GM12878 (cell line): ENCODE results near the gene LRRC8A. TPM values are rescaled to one million over a fixed set of nuclear protein-coding genes. Genes with fewer than 3 reads are reported as not detected.

Source experiments
- ATAC-seq: fragments of 200-7000 bp; cut with Tn5 transposase; 3 replicates; pipeline ENCODE4 v1.9.1; 2020; ENCODE audit warnings: mild to moderate bottlenecking, moderate library complexity
- BruUV-seq: library from RNA; stranded (reverse); fragments of 400-500 nt; replicated peaks from 2 replicates; lab custom pipeline; 2021; lab: Mats Ljungman, UMichigan
- CTCF ChIA-PET: fragments of 300-600 bp; sonication (Branson Sonifier 250); formaldehyde crosslinking; extraction: SDS; loops from one replicate; lab custom pipeline; 2021; ENCODE audit warnings: inconsistent platforms; lab: Yijun Ruan, JAX
- POLR2A ChIA-PET: fragments of 350-600 bp; formaldehyde crosslinking; extraction: SDS; loops from one replicate; lab custom pipeline; 2021; ENCODE audit warnings: inconsistent platforms; lab: Charles Lee
- RAD21 ChIA-PET: fragments of 300-600 bp; sonication (Branson Sonifier 250); formaldehyde crosslinking; loops from one replicate; lab custom pipeline; 2023; ENCODE audit warnings: antibody characterized with exemption; ENCODE audit not compliant: unreplicated experiment; lab: Charles Lee
- SMC1A ChIA-PET: fragments of 300-600 bp; sonication (Branson Sonifier 250); formaldehyde crosslinking; loops from one replicate; lab custom pipeline; 2023; ENCODE audit not compliant: unreplicated experiment, uncharacterized antibody; lab: Charles Lee
- DNase-seq: peaks from one replicate; pipeline ENCODE4 v3.0.0-alpha.2; 2011; ENCODE audit warnings: low read depth, low spot score
- FAIRE-seq: peaks from 3 replicates; lab custom pipeline; 2011; peaks lifted over from hg19 to GRCh38; lab: Jason Lieb, UNC
- H2AFZ ChIP-seq: 2 replicates; pipeline ENCODE4 v1.6.0; 2011; ENCODE audit warnings: low read depth, low read length, control low read depth; ENCODE audit not compliant: control insufficient read depth
- H3K27ac ChIP-seq: 2 replicates; pipeline ENCODE4 v1.5.1; 2011; ENCODE audit warnings: control low read depth; ENCODE audit not compliant: control insufficient read depth, insufficient read depth
- H3K27me3 ChIP-seq, 2 experiments: replicated peaks in 1 of 2; 2 replicates each; pipeline versions ENCODE4 v1.6.0 to v1.6.1; 2011; ENCODE audit warnings: low read length in 1 of 2; ENCODE audit not compliant: control insufficient read depth in 2 of 2, insufficient read depth in 2 of 2
- H3K36me3 ChIP-seq, 2 experiments: 2 replicates each; pipeline ENCODE4 v1.5.1; 2011; ENCODE audit warnings: low read length in 1 of 2; ENCODE audit not compliant: control insufficient read depth in 2 of 2, insufficient read depth in 2 of 2
- H3K4me1 ChIP-seq: 2 replicates; pipeline ENCODE4 v1.6.1; 2011; ENCODE audit warnings: mild to moderate bottlenecking, low read length, moderate library complexity, mixed read lengths; ENCODE audit not compliant: control insufficient read depth, insufficient read depth
- H3K4me2 ChIP-seq: 2 replicates; pipeline ENCODE4 v1.6.0; 2011; ENCODE audit warnings: control low read depth; ENCODE audit not compliant: control insufficient read depth, insufficient read depth
- H3K4me3 ChIP-seq: fragments of 200-600 bp; sonication (generic); 2 replicates; pipeline ENCODE4 v1.5.1; 2016
- H3K79me2 ChIP-seq: 2 replicates; pipeline ENCODE4 v1.6.0; 2011; ENCODE audit warnings: low read length; ENCODE audit not compliant: control insufficient read depth, insufficient read depth
- H3K9ac ChIP-seq: 2 replicates; pipeline ENCODE4 v1.8.0; 2011; ENCODE audit warnings: low read length, control low read depth, mixed read lengths; ENCODE audit not compliant: control insufficient read depth, insufficient read depth
- H3K9me3 ChIP-seq: replicated peaks from 3 replicates; pipeline ENCODE4 v1.5.1; 2011; ENCODE audit warnings: mild to moderate bottlenecking, low read length; ENCODE audit not compliant: control insufficient read depth, insufficient read depth
- H4K20me1 ChIP-seq: 2 replicates; pipeline ENCODE4 v1.6.0; 2011; ENCODE audit not compliant: control insufficient read depth, insufficient read depth
- ATF7 ChIP-seq: fragments of 450-650 bp; IDR thresholded peaks from 2 replicates; pipeline ENCODE4 v1.6.1; 2016; ENCODE audit warnings: low read depth, mild to moderate bottlenecking
- CBX5 ChIP-seq: sonication (generic); IDR thresholded peaks from 2 replicates; pipeline ENCODE4 v1.6.1; 2016; ENCODE audit warnings: low read depth, moderate library complexity, mild to moderate bottlenecking, inconsistent platforms
- EZH2 ChIP-seq: IDR thresholded peaks from 2 replicates; pipeline ENCODE4 v1.6.1; 2012; ENCODE audit warnings: low read depth, mild to moderate bottlenecking, control low read depth, inconsistent platforms, low read length, borderline replicate concordance; ENCODE audit not compliant: control insufficient read depth
- MTA3 ChIP-seq: IDR thresholded peaks from 2 replicates; pipeline ENCODE4 v1.6.1; 2012; ENCODE audit warnings: low read length, inconsistent platforms, borderline replicate concordance
- NBN ChIP-seq: fragments of 450-650 bp; IDR thresholded peaks from 2 replicates; pipeline ENCODE4 v1.6.1; 2016
- SMAD5 ChIP-seq: IDR thresholded peaks from 2 replicates; pipeline ENCODE4 v1.6.1; 2016; ENCODE audit warnings: antibody characterized with exemption, low read depth
- SMC3 ChIP-seq: IDR thresholded peaks from 2 replicates; pipeline ENCODE4 v1.6.1; 2011; ENCODE audit warnings: low read length, improper control_type of control experiment, borderline replicate concordance
- TAF1 ChIP-seq: IDR thresholded peaks from 2 replicates; pipeline ENCODE4 v1.6.1; 2011; ENCODE audit warnings: mild to moderate bottlenecking, low read depth, low read length, borderline replicate concordance
- TARDBP ChIP-seq: IDR thresholded peaks from 2 replicates; pipeline ENCODE4 v1.6.1; 2016; ENCODE audit warnings: borderline replicate concordance
- YY1 ChIP-seq: IDR thresholded peaks from 2 replicates; pipeline ENCODE4 v1.6.1; 2011; ENCODE audit warnings: low read depth, mild to moderate bottlenecking, low read length
- ZNF24 ChIP-seq: fragments of 450-650 bp; IDR thresholded peaks from 2 replicates; pipeline ENCODE4 v1.6.1; 2017; ENCODE audit warnings: antibody characterized with exemption, mild to moderate bottlenecking
- WGBS: methylation state at CpG from one replicate; pipeline ENCODE4 v1.1.6; 2016; ENCODE audit warnings: low lambda C conversion rate; ENCODE audit not compliant: insufficient replicate concordance, insufficient coverage; ENCODE audit errors: missing lambda C conversion rate; 5-methylcytosine and 5-hydroxymethylcytosine counted together
- in situ Hi-C: fragments of 300-500 bp; cut with MboI; formaldehyde crosslinking; loops from 9 replicates; pipeline ENCODE4 v1.14.3; 2018; ENCODE audit warnings: mixed read lengths
- intact Hi-C: fragments of 100-400 bp; cut with micrococcal nuclease; formaldehyde crosslinking; loops from one replicate; pipeline ENCODE4 v1.14.2; 2022; ENCODE audit not compliant: unreplicated experiment
- polyA plus RNA-seq, 11 experiments: library from polyadenylated mRNA; depleted of rRNA in 4 of 11; unstranded in 6 of 11; stranded (reverse) in 5 of 11; fragments of >200 nt; fragmentation: Nextera tagmentation in 4 of 11; fragmentation: Illumina TruSeq in 1 of 11; extraction: Ambion mirVana in 4 of 11; extraction: Trizol in 1 of 11; gene quantifications; 1 replicate in 1 of 11; 2 replicates in 10 of 11; pipeline versions ENCODE4 v1.2.1 to v1.2.3, GENCODE V29; 2011 to 2016; ENCODE audit warnings: inconsistent platforms in 2 of 11, missing spikeins in 2 of 11, low read depth in 1 of 11
- total RNA-seq, 4 experiments: library from RNA; depleted of rRNA in 3 of 4; stranded (reverse); fragments of >200 nt in 3 of 4; fragmentation: Illumina TruSeq in 1 of 4; extraction: Trizol in 1 of 4; gene quantifications; 2 replicates each; pipeline versions ENCODE4 v1.2.1 to v1.2.3, GENCODE V29; 2013 to 2021
- TF ChIP-seq, protein P1 (sequence below): fragments of 450-650 bp; IDR thresholded peaks from 2 replicates; pipeline ENCODE4 v1.6.1; 2017; ENCODE audit warnings: mild to moderate bottlenecking, moderate library complexity
- TF ChIP-seq, protein P2 (sequence below): fragments of 450-650 bp; IDR thresholded peaks from 2 replicates; pipeline ENCODE4 v1.6.1; 2016; ENCODE audit warnings: mild to moderate bottlenecking, moderate library complexity, borderline replicate concordance

LRRC8A gene
- total and polyA plus RNA-seq, 10 of the 15 experiments (the other 5 are each of a cell fraction or from before 2014, with no cell fraction given), result 1.6 to 15.9 (median 9.7) TPM

DNA sequence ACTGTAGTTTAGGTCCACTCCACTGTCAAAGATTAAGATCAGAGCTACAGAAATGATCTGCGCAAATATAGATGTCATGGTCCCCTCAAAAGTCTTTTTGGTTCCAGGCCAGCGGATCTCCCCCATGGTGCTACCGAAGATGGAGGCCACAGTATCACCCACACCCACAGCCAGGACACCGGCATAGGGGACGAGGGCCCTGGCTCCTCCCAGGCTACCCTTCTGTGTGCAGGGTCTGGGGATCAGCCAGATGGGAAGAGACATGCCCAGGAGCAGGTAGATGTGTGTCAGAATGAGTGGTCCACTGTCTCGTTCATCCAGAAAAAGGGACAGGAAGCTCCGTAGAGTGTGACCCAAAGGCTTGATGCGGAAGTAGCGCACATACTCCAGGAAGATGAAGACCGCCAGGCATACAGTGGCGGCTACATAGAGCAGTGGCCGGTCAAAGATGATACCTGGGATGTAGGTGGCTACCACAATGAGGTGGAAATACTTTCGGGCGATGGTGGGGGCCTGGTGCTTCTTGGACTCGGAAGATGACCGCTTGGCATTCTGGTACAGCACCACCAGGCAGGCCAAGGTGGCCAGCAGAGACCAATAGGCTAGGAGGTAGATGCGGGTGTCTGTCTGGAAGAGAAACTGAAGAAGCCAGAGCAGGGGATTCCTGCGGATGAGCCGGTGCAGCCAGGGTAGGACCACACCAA is 64.0 kb downstream of the LRRC8A start (continued):
- TF ChIP-seq, protein P1, sequence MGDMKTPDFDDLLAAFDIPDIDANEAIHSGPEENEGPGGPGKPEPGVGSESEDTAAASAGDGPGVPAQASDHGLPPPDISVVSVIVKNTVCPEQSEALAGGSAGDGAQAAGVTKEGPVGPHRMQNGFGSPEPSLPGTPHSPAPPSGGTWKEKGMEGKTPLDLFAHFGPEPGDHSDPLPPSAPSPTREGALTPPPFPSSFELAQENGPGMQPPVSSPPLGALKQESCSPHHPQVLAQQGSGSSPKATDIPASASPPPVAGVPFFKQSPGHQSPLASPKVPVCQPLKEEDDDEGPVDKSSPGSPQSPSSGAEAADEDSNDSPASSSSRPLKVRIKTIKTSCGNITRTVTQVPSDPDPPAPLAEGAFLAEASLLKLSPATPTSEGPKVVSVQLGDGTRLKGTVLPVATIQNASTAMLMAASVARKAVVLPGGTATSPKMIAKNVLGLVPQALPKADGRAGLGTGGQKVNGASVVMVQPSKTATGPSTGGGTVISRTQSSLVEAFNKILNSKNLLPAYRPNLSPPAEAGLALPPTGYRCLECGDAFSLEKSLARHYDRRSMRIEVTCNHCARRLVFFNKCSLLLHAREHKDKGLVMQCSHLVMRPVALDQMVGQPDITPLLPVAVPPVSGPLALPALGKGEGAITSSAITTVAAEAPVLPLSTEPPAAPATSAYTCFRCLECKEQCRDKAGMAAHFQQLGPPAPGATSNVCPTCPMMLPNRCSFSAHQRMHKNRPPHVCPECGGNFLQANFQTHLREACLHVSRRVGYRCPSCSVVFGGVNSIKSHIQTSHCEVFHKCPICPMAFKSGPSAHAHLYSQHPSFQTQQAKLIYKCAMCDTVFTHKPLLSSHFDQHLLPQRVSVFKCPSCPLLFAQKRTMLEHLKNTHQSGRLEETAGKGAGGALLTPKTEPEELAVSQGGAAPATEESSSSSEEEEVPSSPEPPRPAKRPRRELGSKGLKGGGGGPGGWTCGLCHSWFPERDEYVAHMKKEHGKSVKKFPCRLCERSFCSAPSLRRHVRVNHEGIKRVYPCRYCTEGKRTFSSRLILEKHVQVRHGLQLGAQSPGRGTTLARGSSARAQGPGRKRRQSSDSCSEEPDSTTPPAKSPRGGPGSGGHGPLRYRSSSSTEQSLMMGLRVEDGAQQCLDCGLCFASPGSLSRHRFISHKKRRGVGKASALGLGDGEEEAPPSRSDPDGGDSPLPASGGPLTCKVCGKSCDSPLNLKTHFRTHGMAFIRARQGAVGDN, result no peak
- no peak for TF ChIP-seq EZH2
- TF ChIP-seq TARDBP, result no peak
- TF ChIP-seq, all 136 proteins: peak for 0

DNA sequence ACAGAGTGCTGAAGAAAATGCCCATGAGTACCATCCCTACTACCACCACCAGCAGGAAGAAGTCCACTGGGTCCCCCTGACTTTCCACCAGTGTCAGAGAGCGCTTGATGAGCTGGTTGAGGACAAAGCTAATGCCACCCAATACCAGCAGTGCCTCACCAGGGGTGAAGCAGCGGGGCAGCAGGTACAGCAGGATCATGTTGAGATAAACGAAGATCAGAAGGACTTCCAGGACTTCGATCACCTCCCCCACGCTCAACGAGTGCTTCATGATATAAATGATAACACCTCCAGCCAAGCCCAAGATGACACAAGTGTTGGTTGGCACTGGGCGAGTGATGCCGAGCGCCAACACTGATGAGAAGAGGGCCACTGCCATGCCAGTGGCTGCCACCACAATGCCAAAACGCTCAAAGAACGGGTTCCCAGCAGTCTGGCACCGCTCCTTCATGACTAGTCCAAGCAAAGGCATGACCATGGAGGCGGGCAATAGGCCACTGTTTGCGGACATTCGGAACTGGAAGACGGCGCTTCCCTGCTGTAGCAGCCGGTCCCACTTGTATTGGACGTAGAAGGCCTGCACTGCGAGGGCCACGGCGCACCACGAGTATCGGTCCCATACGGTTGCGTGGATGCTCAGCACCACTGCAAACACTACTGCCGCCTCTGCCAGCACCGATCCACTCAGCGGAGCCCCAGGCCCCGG is 64.8 kb downstream of the LRRC8A start:
- 40% methylated on average over 23 of the region's 30 CpGs for WGBS
- ATAC-seq (peak; percentile 36), FAIRE-seq (no peak), DNase-seq (no peak)
- ChIA-PET POLR2A (interaction anchor here (0.9 kb wide), 1 partner anchor 18 kb away, joined by 3 read pairs; no protein-coding TSS in a partner anchor), SMC1A (no interaction called here), CTCF (no interaction called here), RAD21 (interaction anchor here (1.0 kb wide), 1 partner anchor 193 kb away, joined by 3 read pairs; no protein-coding TSS in a partner anchor)
- Histone ChIP-seq H3K4me2 (peak overlapping the region; percentile 89), H3K27ac (peak overlapping the region; percentile 84), H3K36me3 (no peaks in the 10 kb centered on the region), H3K4me3 (peak overlapping the region; percentile 99), H2AFZ (peak overlapping the region; percentile 88), H3K4me1 (peaks cover 11% of the 10 kb centered on the region), H3K79me2 (peaks cover 21% of the 10 kb centered on the region), H3K9me3 (no peaks in the 10 kb centered on the region), H4K20me1 (no peaks in the 10 kb centered on the region), H3K27me3 (no peaks in the 10 kb centered on the region), H3K9ac (peak overlapping the region; percentile 82)
- intact Hi-C loops (loop anchor here (5.0 kb wide), 1 partner anchor 224 kb away; the partner anchor contains the start of gene ZDHHC12), in situ Hi-C loops (no loop called here)
- TSS peak; percentile 87 for BruUV-seq
- TF ChIP-seq SMAD5, result no peak
- no peak for TF ChIP-seq SMC3
- TF ChIP-seq CBX5, result no peak
- TF ChIP-seq MTA3, result no peak
- TF ChIP-seq, protein P2, sequence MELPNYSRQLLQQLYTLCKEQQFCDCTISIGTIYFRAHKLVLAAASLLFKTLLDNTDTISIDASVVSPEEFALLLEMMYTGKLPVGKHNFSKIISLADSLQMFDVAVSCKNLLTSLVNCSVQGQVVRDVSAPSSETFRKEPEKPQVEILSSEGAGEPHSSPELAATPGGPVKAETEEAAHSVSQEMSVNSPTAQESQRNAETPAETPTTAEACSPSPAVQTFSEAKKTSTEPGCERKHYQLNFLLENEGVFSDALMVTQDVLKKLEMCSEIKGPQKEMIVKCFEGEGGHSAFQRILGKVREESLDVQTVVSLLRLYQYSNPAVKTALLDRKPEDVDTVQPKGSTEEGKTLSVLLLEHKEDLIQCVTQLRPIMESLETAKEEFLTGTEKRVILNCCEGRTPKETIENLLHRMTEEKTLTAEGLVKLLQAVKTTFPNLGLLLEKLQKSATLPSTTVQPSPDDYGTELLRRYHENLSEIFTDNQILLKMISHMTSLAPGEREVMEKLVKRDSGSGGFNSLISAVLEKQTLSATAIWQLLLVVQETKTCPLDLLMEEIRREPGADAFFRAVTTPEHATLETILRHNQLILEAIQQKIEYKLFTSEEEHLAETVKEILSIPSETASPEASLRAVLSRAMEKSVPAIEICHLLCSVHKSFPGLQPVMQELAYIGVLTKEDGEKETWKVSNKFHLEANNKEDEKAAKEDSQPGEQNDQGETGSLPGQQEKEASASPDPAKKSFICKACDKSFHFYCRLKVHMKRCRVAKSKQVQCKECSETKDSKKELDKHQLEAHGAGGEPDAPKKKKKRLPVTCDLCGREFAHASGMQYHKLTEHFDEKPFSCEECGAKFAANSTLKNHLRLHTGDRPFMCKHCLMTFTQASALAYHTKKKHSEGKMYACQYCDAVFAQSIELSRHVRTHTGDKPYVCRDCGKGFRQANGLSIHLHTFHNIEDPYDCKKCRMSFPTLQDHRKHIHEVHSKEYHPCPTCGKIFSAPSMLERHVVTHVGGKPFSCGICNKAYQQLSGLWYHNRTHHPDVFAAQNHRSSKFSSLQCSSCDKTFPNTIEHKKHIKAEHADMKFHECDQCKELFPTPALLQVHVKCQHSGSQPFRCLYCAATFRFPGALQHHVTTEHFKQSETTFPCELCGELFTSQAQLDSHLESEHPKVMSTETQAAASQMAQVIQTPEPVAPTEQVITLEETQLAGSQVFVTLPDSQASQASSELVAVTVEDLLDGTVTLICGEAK, result no peak
- no peak for TF ChIP-seq TAF1
- no peak for TF ChIP-seq YY1
- TF ChIP-seq ZNF24, result no peak
- no peak for TF ChIP-seq ATF7
- no peak for TF ChIP-seq NBN
